Parathyroid adenoma (tissue), 2 donors: ENCODE results near the gene RNF114.
"Not testable (repeated sequence)": the region's sequence is repeated elsewhere in the genome, so short reads cannot be mapped to it uniquely, and the experiment has no call there.

Experiments used
- H2AFZ ChIP-seq: fragments of 300-600 bp; sonication (generic); one replicate; pipeline ENCODE4 v1.7.0; 2017; ENCODE audit warnings: antibody characterized with exemption, mild to moderate bottlenecking
- H3K27ac ChIP-seq: fragments of 300-600 bp; sonication (generic); one replicate; pipeline ENCODE4 v1.7.0; 2017
- H3K27me3 ChIP-seq: fragments of 300-600 bp; sonication (generic); one replicate; pipeline ENCODE4 v1.7.0; 2017; ENCODE audit warnings: low read length; ENCODE audit not compliant: control insufficient read depth, insufficient read depth
- H3K36me3 ChIP-seq: fragments of 300-600 bp; sonication (generic); one replicate; pipeline ENCODE4 v1.7.0; 2017; ENCODE audit warnings: low read length; ENCODE audit not compliant: control insufficient read depth, insufficient read depth
- H3K4me1 ChIP-seq: fragments of 300-600 bp; sonication (generic); one replicate; pipeline ENCODE4 v1.7.0; 2017; ENCODE audit warnings: control low read depth
- H3K4me2 ChIP-seq: fragments of 300-600 bp; sonication (generic); one replicate; pipeline ENCODE4 v1.7.0; 2017; ENCODE audit warnings: low read length
- H3K4me3 ChIP-seq: fragments of 300-600 bp; sonication (generic); one replicate; pipeline ENCODE4 v1.7.0; 2017; ENCODE audit warnings: low read depth, low read length
- H3K79me2 ChIP-seq: fragments of 300-600 bp; sonication (generic); one replicate; pipeline ENCODE4 v1.7.0; 2017; ENCODE audit warnings: control low read depth
- H3K9ac ChIP-seq: fragments of 300-600 bp; sonication (generic); one replicate; pipeline ENCODE4 v1.7.0; 2017; ENCODE audit warnings: mild to moderate bottlenecking
- H3K9me3 ChIP-seq: fragments of 300-600 bp; sonication (generic); one replicate; pipeline ENCODE4 v1.7.0; 2017; ENCODE audit warnings: low read length; ENCODE audit not compliant: control insufficient read depth
- TF ChIP-seq, protein P1 (sequence below): fragments of 300-600 bp; sonication (generic); IDR thresholded peaks from one replicate; pipeline ENCODE4 v1.7.0; 2017; ENCODE audit warnings: antibody characterized with exemption, mild to moderate bottlenecking
- donor health status: primary hyperparathyroidism.

Gene RNF114

DNA sequence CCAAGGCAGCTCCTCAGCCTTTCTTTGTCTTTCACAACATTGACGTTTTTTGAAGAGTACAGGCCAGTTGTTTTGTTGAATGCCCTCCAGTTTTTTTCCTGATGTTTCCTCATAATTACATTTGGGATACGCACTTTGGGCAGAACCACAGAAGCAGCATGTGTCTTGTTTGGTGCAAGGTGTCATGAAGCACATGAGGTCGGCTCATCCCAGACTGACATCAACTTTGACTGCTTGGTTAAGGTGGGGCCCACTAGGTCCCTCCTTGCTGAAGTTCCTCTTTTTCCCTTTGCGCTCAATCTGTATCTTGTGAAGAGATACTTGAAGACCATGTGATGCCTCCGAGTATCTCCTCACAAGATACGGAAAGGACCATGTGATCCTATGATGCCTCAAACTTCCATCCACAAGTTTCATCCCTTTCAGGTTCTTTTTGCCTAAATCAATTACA is 57.1 kb downstream of the RNF114 start:
- no peaks in the 10 kb centered on the region for H3K27me3 ChIP-seq
- H3K4me1 ChIP-seq = peaks cover 5% of the 10 kb centered on the region
- no peak overlapping the region for H3K9ac ChIP-seq
- no peak overlapping the region for H3K27ac ChIP-seq
- no peak overlapping the region for H3K4me3 ChIP-seq
- H3K9me3 ChIP-seq = no peaks in the 10 kb centered on the region
- H3K79me2 ChIP-seq = no peaks in the 10 kb centered on the region
- H3K36me3 ChIP-seq = no peaks in the 10 kb centered on the region
- no peak overlapping the region for H3K4me2 ChIP-seq
- TF ChIP-seq, protein P1, sequence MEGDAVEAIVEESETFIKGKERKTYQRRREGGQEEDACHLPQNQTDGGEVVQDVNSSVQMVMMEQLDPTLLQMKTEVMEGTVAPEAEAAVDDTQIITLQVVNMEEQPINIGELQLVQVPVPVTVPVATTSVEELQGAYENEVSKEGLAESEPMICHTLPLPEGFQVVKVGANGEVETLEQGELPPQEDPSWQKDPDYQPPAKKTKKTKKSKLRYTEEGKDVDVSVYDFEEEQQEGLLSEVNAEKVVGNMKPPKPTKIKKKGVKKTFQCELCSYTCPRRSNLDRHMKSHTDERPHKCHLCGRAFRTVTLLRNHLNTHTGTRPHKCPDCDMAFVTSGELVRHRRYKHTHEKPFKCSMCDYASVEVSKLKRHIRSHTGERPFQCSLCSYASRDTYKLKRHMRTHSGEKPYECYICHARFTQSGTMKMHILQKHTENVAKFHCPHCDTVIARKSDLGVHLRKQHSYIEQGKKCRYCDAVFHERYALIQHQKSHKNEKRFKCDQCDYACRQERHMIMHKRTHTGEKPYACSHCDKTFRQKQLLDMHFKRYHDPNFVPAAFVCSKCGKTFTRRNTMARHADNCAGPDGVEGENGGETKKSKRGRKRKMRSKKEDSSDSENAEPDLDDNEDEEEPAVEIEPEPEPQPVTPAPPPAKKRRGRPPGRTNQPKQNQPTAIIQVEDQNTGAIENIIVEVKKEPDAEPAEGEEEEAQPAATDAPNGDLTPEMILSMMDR = no peak
- no peak overlapping the region for H2AFZ ChIP-seq

DNA sequence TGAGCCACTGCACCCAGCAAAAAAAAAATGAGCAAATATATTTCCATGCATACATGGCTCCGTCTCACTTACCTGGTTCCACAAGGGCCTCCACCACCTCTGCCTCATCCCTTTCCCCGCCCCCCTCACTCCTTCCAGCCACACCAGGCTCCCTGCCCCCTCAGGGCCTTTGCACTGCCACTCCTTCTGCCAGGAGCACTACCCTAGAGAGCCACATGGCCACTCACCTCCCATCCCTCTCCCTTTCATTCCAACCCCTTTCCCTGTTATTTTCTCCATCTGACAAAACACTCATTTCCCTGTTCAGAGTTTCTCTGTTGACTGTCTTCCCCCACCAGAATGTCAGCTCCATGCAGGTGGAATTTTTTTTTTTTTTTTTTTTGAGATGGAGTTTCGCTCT is 59.4 kb downstream of the RNF114 start:
- Histone ChIP-seq H3K4me1 (peaks cover 5% of the 10 kb centered on the region), H3K27ac (no peak overlapping the region), H2AFZ (no peak overlapping the region), H3K4me2 (no peak overlapping the region), H3K9me3 (no peaks in the 10 kb centered on the region), H3K79me2 (no peaks in the 10 kb centered on the region), H3K4me3 (no peak overlapping the region), H3K27me3 (no peaks in the 10 kb centered on the region), H3K36me3 (no peaks in the 10 kb centered on the region), H3K9ac (no peak overlapping the region)
- TF ChIP-seq, protein P1 = no peak

DNA sequence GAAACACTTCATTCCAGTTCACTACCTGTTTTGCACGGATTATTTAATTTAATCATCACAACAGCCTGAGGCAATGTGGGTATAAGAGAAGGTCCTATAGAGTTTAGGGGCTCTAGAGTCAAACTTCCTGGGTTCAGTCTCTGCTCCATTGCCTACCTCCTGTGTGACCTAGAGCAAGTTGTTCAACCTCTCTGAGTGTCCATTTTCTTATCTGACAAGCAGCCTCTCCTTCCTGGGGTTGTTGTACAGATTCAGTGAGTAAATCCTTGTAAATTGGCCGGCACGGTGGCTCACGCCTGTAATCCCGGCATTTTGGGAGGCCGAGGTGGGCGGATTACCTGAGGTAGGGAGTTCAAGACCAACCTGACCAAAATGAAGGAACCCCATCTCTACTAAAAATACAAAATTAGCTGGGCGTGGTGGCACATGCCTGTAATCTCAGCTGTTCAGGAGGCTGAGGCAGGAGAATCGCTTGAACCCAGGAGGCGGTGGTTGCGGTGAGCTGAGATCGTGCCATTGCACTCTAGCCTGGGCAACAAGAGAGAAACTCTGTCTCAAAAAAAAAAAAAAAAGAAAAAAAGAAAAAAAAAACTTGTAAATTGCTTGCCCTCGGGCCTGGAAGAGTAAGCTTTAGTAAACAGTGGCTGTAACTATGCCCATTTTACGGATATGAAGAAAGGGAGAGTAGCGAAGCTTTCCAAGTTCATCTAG is 62.4 kb downstream of the RNF114 start:
- H3K4me1 ChIP-seq, H3K27ac ChIP-seq, H3K4me2 ChIP-seq, H3K36me3 ChIP-seq, H2AFZ ChIP-seq, H3K9me3 ChIP-seq, H3K79me2 ChIP-seq, H3K9ac ChIP-seq, H3K27me3 ChIP-seq, H3K4me3 ChIP-seq: not testable (repeated sequence)

DNA sequence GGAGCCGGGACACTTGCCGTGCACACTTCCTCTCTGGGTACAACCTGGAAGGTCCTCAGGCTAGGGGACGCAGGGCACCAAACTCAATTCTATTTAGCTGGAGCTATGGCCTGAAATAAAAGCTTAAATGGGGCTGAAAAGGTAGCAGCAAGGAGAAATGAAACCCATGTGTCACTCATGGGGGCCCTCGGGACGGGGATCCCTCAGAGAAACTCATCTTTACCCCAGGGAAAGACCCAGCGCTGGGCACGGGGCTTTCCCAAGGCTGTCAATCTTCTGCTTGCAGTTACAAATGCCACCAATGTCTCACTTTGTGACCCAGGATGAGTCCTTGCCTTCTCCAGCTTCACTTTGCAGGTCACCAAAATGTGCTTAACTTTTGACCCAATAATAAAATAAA is 63.1 kb downstream of the RNF114 start:
- H3K4me2 ChIP-seq = no peak overlapping the region
- TF ChIP-seq, protein P1 = no peak
- H3K4me3 ChIP-seq = no peak overlapping the region
- H3K27ac ChIP-seq = no peak overlapping the region
- H3K9ac ChIP-seq = no peak overlapping the region
- no peak overlapping the region for H2AFZ ChIP-seq
- no peaks in the 10 kb centered on the region for H3K36me3 ChIP-seq
- H3K27me3 ChIP-seq = no peaks in the 10 kb centered on the region
- peaks cover 5% of the 10 kb centered on the region for H3K4me1 ChIP-seq
- H3K9me3 ChIP-seq = no peaks in the 10 kb centered on the region
- no peaks in the 10 kb centered on the region for H3K79me2 ChIP-seq

DNA sequence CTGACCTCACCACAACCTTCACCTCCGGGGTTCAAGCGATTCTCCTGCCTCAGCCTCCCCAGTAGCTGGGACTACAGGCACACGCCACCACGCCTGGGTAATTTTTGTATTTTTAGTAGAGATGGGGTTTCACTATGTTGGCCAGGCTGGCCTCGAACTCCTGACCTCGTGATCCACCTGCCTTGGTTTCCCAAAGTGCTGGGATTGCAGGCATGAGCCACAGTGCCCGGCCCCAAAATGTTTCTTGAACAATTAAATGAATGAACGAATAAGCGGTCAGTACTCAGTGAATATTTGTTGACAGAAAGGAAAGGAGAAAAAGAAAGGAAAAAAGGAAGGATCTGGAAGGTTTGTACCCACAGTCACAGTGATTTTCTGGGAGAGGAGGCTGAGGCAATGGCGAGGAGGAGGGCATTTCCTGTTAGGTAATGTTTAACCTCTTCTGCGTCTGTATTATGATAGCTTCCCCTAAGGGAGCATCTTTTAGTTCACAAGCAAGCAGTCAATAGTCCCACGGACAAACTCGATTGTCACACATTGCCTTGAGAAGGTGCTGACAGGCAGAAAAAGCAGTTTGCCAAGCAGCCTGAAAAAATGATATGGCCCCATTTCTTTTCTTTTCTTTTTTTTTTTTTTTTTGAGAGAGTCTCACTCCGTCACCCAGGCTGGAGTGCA is 64.5 kb downstream of the RNF114 start:
- not testable (repeated sequence) for H3K4me2 ChIP-seq, H3K36me3 ChIP-seq, H3K4me1 ChIP-seq, H3K9ac ChIP-seq, H3K27ac ChIP-seq, H3K79me2 ChIP-seq, H3K27me3 ChIP-seq, H3K4me3 ChIP-seq, H3K9me3 ChIP-seq, H2AFZ ChIP-seq
